GM19023 (cell line): ENCODE results near the gene ZNF436.

ENCODE experiments used
- ATAC-seq: cut with Tn5 transposase; IDR thresholded peaks from one replicate; pipeline ENCODE4 v1.9.1; 2021; ENCODE audit warnings: mild to moderate bottlenecking, moderate library complexity; ENCODE audit not compliant: unreplicated experiment

The ZNF436 gene

DNA sequence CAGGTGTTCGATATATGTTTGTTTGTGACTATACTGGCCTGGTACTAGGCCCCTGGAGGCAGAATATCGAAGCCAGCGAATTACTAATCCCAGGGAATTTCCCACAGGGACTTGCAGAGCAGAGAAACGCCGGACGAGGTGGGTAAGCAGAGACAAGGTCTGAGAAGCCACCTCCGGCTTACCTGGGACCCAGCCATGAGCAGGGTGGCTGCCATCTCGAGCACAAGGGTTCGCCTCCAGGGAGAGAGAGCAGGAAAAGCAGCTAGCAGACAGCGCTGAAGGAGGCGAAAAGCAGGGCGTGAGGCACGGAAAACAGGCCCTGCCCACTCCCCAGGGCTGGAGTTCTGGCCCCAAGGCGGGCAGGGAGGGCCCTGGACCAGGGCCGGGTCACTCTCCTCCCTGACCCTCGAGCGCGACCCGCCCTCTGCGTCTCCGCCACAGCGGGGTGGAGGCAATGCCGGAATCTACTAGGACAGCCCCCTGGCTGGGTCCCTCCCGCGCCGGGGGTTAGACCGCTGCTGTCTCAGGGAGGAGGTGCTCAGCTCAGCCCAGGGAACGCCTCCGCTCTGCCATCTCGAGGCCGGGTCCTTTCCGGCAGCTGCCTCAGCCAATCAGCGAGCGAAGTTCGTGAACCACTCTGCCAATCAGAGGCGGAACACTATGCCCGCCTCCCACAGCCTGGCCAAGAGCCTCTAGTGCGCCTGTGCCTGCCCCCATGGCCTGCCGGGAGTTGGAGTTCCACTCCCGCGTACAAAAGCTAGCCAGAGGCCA is 1.7 kb downstream of the ZNF436 start:
- peak; percentile 93 for ATAC-seq

DNA sequence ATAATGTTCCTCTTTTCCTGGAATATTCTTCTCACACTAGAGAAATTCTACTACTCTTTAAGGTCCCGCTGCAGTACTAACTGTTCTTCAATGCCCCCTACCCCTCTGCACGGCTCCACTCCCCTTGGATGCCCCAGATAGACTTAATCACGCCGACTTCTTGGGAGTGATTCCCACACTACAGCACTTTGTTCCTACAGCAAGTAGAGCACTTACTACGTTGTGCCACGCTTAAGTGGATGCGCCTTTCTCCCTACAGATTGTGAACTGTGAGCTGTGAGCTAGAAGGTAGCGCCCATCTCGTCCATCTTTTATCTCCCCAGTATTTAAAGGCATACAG is 2.2 kb downstream of the ZNF436 start:
- no peak for ATAC-seq

DNA sequence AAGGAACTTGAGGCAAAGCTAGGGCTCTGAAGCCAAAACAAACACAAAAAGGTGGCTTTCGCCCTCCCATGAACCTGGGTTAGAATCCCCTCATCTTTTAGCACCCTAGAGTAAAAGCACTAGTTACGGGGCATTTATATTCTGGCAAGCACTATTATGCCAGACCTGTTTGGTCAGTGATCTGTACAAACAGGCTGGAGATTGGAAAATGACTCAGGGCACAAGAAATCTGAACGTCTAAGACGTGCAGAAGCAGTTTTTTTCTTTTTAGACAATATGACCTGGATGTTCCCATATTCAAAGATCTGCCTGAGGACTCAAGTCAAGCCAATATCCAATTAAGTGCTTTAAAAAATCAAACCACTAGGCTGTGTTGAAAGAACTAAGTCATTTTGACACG is 3.0 kb downstream of the ZNF436 start:
- ATAC-seq: no peak

DNA sequence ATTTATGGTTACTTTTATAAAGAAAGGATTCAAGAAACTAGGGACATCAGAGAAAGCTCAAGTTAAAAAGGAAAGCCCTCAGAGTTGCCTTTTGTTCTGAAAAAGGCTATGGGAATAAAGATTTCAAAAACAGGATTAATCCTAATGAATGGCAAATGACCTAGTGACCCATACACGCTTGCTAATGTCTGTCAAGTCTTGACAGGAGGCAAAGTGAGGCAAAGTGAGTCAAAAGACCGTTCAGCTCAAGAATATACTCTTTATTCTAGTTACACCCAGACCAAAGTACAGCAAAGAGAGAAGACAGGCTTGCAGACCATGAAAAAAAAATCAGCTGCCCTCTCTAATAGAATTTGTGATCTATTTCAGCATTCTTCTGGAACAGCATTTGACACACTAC is 3.5 kb downstream of the ZNF436 start:
- ATAC-seq: no peak

DNA sequence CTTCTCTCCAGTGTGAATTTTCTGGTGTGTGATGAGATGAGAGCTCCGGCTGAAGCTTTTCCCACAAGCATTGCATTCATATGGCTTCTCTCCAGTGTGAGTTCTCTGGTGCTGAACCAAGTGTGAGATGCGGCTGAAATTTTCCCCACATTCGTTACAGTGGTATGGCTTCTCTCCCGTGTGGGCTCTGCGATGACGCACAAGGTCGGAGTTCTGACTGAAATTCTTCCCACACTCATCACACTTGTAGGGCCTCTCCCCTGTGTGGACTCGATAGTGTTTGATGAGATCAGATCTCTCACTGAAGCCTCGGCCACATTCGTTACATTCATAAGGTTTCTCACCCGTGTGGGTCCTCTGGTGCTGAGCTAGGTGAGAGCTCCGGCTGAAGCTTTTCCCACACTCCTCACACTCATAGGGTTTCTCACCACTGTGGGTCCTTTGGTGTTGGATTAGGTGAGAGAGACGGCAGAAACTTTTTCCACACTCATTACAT is 7.4 kb downstream of the ZNF436 start:
- no peak for ATAC-seq

DNA sequence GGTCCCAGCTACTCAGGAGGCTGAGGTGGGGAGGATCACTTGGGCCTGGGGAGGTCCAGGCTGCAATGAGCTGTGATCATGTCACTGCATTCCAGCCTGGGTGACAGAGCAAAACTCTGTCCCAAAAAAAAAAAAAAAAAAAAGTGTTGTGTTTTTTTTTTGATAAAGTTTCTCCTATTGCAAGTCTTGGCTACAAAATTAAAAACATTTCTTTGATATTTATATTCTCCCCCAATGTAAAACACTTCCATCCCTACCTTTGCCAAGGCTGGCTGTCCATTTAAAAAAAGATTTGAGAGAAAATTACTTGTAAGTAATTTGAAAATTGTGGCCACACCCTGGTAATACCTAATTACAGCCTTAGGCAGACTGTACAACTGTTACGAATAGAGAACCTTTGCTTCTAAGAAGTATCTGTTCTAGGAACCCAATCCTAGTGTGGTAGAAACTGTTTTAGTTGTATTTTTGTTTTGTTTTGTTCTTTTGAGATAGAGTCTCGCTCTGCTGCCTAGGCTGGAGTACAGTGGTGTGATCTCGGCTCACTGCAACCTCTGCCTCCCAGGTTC is 11.2 kb downstream of the ZNF436 start:
- ATAC-seq: no peak

DNA sequence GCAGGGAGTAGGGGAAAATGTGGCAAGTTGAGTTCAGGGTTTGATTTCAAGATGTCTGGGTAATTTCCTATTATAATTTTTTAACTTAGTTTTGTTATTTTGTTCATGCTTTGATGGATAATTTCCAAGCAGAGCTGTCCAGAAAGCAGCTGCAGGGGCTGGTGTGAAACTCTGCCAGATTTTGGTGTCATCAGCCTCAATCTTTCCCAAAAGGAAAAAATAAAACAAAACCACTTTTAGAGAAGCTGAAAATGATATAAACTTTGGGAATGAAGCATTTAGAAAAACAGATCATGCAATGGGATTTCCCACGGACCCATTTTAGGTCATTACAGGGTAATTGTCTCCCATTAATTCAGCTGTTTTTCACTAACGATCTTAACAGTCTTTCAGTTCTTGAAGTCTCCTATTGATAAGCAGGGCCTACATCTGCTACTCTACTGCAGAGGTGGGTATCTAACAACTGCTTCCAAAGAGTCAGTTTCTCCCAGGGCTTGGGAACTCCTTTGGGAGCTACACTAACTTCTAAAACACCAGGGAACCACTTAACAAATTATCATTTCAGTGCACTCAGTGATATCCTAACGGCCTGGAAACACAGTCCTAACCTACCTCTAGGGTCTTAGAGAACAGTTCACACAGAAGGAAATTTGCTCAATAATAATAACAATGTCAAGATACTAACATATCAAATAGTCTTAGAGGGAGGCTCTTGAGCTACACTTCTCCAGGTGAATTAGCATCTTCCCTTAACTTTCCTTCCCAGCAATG is 12.3 kb downstream of the ZNF436 start:
- no peak for ATAC-seq

GRCh38 chr1:23356471-23357137 is 13.0 kb downstream of the ZNF436 start:
- ATAC-seq: no peak

GRCh38 chr1:23354245-23354644 is 15.4 kb downstream of the ZNF436 start:
- ATAC-seq: no peak

DNA sequence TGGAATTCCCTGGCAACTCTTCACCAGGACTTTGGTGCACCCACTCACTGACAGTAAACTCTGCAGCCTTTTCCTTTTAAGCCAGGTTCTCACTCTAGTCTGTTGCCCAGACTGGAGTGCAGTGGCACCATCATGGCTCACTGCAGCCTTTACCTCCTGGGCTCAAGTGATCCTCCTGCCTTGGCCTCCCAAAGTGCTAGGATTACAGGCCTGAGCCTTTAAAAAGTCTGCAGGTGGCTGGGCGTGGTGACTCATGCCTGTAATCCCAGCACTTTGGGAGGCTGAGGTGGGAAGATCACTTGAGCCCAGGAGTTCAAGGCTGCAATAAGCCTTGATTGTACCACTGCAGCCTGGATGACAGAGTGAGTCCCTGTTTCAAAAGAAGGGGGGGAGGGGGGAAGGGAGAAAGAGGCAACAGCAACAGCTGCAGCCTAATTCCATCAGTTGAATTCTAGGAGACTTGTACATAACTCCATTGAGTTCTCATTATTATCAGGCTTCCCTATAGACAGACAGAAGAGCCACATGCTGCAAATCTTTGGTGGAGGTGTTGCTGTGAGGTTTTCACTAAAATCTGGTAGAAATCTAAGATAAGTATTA is 17.4 kb downstream of the ZNF436 start:
- ATAC-seq: no peak

GRCh38 chr1:23345920-23346319 is 23.7 kb downstream of the ZNF436 start:
- no peak for ATAC-seq

DNA sequence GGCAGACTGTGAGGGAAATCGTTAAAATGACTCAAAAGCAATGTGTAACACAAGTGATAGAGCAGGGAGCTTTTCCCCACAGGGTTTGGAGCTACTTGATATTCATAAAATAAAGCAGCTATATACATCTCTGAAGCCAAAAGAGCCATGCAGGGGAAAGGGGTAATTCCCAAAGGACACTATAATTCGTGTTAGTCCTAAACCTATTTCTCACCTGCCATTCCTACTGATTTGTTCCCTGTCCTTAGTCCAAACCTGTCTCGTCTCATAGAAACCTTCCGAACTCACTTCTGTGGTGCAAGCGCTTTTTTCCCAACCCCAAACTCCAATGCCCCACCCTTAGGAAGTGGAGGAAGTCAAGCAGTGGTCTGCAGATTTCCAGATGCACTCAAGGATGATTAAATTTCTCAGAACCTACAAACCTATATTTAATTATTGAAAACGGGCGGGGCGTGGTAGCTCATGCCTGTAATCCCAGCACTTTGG is 24.6 kb downstream of the ZNF436 start:
- ATAC-seq: no peak

DNA sequence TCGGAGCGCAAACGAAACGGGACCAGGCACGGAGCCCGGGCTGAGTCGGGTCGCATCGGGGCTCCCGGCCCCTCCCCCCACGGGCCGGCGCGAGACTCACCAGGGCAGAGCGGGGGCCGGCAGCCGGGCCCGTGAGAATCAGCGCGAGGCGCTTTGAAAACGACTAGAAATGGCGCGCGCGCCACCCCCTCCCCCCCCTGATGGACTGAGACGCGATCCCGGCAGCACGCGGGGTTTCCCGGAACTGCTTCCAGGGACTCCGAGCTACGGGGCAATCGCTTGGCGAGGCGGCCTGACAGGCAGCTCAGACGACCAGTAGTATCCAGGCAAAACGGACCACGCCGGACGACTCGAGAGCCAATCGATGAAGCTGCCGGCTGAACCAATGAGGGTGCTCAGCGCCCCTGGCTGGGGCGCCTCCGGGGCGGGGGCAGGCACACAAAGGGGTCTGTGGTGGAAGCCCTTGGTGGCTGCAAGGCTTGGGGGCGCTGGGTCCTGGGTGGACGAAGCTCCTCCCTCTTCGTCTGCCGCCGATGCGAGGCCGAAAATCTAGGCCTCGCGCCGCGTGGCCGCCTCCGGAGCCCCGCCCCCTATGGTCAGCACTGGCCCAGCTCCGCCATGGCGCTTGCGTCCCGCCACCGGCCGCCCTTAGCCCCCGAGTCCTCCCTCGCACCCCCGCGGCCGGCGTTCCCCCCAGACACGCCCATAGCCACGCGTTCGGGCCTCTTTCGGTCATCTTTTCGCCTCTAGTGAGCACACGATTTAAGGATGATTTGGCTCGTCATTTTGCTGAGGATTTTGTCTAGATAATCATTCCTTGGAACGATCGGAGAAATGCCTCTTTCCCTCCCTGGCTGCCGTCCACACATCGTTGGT is 25.3 kb downstream of the ZNF436 start, which contains the start of gene HNRNPR:
TSS of gene HNRNPR (minus strand) at position 174 of the 876 bp plus-strand sequence. CDS start 3,276 bp downstream, outside the sequence.
- peak; percentile 97 for ATAC-seq

- ATAC-seq: peak; percentile 4
Observed at GRCh38 chr1:23343221-23344110, 26.2 kb downstream of the ZNF436 start.

- ATAC-seq: no peak
Observed at GRCh38 chr1:23341931-23342692, 27.5 kb downstream of the ZNF436 start.

GRCh38 chr1:23339632-23340031 is 30.0 kb downstream of the ZNF436 start:
- ATAC-seq: no peak

DNA sequence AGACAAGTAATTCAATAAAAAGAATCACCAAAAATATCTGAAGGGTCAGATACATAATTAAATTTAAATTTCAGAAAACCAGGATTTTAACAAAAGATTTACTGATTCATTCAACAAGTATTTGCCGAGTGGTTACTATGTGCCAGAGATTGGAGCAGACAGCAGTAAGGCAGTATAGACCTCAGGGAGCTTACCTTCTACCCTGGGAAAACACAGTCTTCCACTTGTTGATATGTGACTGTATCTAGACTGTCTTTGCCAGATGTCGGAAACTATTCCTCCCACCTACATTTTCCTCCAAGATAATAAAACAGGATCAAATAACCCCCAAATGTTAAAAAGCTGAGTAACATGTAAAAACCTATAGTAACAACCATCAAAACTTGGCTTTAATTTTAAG is 31.8 kb downstream of the ZNF436 start:
- no peak for ATAC-seq

DNA sequence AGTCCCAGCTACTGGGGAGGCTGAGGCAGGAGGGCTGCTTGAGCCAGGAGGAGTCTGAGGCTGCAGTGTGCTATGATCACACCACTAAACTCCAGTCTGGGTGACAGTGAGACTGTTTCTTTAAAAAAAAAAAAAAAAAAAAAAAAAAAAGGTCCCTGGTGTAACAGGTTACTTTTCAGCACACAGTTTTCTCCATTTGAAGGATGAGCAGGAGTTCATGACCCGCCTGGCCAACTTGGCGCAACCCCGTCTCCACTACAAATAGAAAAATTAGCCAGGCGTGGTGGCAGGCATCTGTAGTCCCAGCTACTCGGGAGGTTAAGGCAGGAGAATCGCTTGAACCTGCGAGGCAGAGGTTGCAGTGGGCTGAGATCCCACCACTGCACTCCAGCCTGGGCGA is 37.9 kb downstream of the ZNF436 start:
- ATAC-seq: no peak
